Naive thymus-derived CD4-positive, alpha-beta T cell (primary cell): ENCODE results near the gene AK1. TPM values are rescaled to one million over a fixed set of nuclear protein-coding genes. Genes with fewer than 3 reads are reported as not detected.

Experiments
- ATAC-seq: fragments of 150-1000 bp; cut with Tn5 transposase; 2 replicates; pipeline ENCODE4 v1.10.0; 2021; ENCODE audit warnings: mild to moderate bottlenecking, moderate library complexity
- CTCF ChIA-PET: fragments of 350-600 bp; sonication (Branson Sonifier 250); formaldehyde crosslinking; loops from one replicate; lab custom pipeline; 2021; ENCODE audit warnings: antibody characterized with exemption; lab: Charles Lee
- POLR2A ChIA-PET: fragments of 350-600 bp; sonication (Branson Sonifier 250); formaldehyde crosslinking; loops from one replicate; lab custom pipeline; 2021; ENCODE audit warnings: antibody characterized with exemption, inconsistent platforms; lab: Charles Lee
- DNase-seq, 9 donors: peaks; one replicate each; pipeline versions ENCODE4 v3.0.0 to v3.0.0-alpha.2; 2020 to 2022; ENCODE audit warnings: mixed read lengths in 1 of 9
- H3K27ac ChIP-seq: one replicate; pipeline ENCODE4 v1.7.0; 2013; ENCODE audit warnings: mild to moderate bottlenecking, low read depth, low read length, moderate library complexity
- H3K27me3 ChIP-seq, 2 donors: one replicate each; pipeline ENCODE4 v1.7.0; 2013; ENCODE audit warnings: low read length in 2 of 2, mild to moderate bottlenecking in 2 of 2, moderate library complexity in 2 of 2; ENCODE audit not compliant: control insufficient read depth in 2 of 2, insufficient read depth in 2 of 2
- H3K36me3 ChIP-seq, 3 experiments: 1 replicate in 2 of 3; 2 replicates in 1 of 3; pipeline ENCODE4 v1.7.0; 2013; ENCODE audit warnings: low read length in 3 of 3, mild to moderate bottlenecking in 3 of 3, moderate library complexity in 1 of 3; ENCODE audit not compliant: insufficient read depth in 3 of 3, control insufficient read depth in 2 of 3
- H3K4me1 ChIP-seq, 2 donors: one replicate each; pipeline ENCODE4 v1.7.0; 2013; ENCODE audit warnings: low read length in 2 of 2, mild to moderate bottlenecking in 2 of 2, moderate library complexity in 1 of 2; ENCODE audit not compliant: control insufficient read depth in 2 of 2, insufficient read depth in 2 of 2
- H3K4me3 ChIP-seq: 2 replicates; pipeline ENCODE4 v1.7.0; 2013; ENCODE audit warnings: mild to moderate bottlenecking, low read length
- H3K9me3 ChIP-seq, 3 experiments: 1 replicate in 2 of 3; 2 replicates in 1 of 3; pipeline ENCODE4 v1.7.0; 2013; ENCODE audit warnings: low read length in 3 of 3; ENCODE audit not compliant: control insufficient read depth in 2 of 3
- H3K27ac Mint-ChIP-seq, 9 donors: one replicate each; pipeline ENCODE4 v1.8.0; 2020 to 2022; ENCODE audit warnings: mixed read lengths in 9 of 9, mild to moderate bottlenecking in 8 of 9, moderate library complexity in 5 of 9, inconsistent platforms in 2 of 9
- H3K27me3 Mint-ChIP-seq, 5 donors: one replicate each; pipeline ENCODE4 v1.8.0; 2021 to 2022; ENCODE audit warnings: mixed read lengths in 5 of 5, mild to moderate bottlenecking in 1 of 5
- H3K36me3 Mint-ChIP-seq, 5 donors: one replicate each; pipeline ENCODE4 v1.8.0; 2020 to 2022; ENCODE audit warnings: mixed read lengths in 5 of 5, mild to moderate bottlenecking in 3 of 5, inconsistent platforms in 1 of 5
- H3K4me1 Mint-ChIP-seq, 7 donors: one replicate each; pipeline ENCODE4 v1.8.0; 2020 to 2022; ENCODE audit warnings: mixed read lengths in 7 of 7, mild to moderate bottlenecking in 3 of 7, inconsistent platforms in 1 of 7
- H3K4me3 Mint-ChIP-seq, 10 donors: one replicate each; pipeline ENCODE4 v1.8.0; 2020 to 2022; ENCODE audit warnings: mild to moderate bottlenecking in 10 of 10, mixed read lengths in 10 of 10, moderate library complexity in 6 of 10, inconsistent platforms in 2 of 10
- H3K9me3 Mint-ChIP-seq, 11 donors: one replicate each; pipeline ENCODE4 v1.8.0; 2020 to 2022; ENCODE audit warnings: mixed read lengths in 11 of 11, mild to moderate bottlenecking in 4 of 11, inconsistent platforms in 1 of 11, moderate library complexity in 1 of 11
- intact Hi-C, 2 donors: fragments of 100-400 bp; cut with micrococcal nuclease; formaldehyde crosslinking; loops; one replicate each; pipeline ENCODE4 v1.15.1; 2023
- polyA plus RNA-seq, 2 donors: library from polyadenylated mRNA; unstranded; fragments of 300-500 nt; fragmentation: Illumina TruSeq; gene quantifications; one replicate each; pipeline ENCODE4 v1.2.3, GENCODE V29; 2021
- total RNA-seq, 6 experiments: library from RNA in 5 of 6; stranded (reverse) in 5 of 6; gene quantifications; 1 replicate in 5 of 6; 2 replicates in 1 of 6; pipeline ENCODE4 v1.2.3 and lab custom pipeline; 2021 to 2026

The AK1 gene
- total and polyA plus RNA-seq, 7 experiments from 2014 or later, result 0.09 to 64.9 (median 45.1) TPM

DNA sequence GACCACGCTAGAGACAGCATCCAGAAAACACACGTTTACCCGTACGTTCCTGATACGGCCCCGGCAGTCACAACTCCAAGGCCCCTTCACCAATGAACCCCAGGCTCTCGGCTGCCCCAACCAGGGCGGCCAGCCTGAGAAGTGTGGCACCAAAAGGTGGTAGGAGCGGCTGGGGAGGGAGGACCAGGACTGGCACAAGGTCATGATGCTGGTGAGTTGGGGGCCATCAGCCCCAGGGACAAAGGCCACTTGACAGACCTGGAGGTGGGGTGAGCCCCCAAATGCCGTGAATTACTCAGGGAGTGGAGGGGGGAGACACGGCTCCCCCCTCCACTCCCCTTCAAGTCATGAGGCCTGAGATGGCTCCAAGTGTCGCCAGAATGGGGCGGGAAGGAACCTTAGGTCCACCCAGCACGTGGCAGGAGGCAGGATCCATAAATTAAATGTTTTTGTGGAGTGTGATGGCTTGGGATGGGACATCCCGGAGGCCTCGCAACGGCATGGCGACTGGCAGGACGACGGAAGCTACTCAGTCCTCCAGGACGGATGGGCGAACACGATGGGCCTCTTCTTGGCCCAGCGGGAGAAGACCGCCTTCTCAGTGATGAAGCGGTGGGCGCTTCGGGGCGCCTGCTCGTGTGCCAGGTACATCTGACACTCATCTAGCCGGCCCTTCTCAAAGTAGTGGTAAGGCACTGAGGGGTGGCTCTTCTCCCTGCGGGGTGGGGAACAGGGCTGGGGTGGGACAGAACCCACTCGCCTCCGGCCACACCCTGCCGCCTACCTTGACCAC, 30.6 kb upstream of the AK1 start:
- DNase-seq, result no peak
- Mint-ChIP-seq H3K4me3 (peak overlapping the region in 1 of 10 donors; percentile 50), H3K27ac (peak overlapping the region; percentile 69 to 100 (median 99)), H3K27me3 (no peaks in the 10 kb centered on the region), H3K9me3 (no peaks in the 10 kb centered on the region), H3K36me3 (peaks cover 4 to 22% (median 7%) of the 10 kb centered on the region in 5 donors), H3K4me1 (peaks cover 39 to 59% (median 52%) of the 10 kb centered on the region in 7 donors)
- intact Hi-C loops, result loop anchor here (5.0 kb wide), 2 partner anchors 41 to 456 kb away; partner anchors contain the start of genes LRSAM1 (in 1 of the 2) and RPL12 (in 1 of the 2)
- no peak overlapping the region for H3K4me3 ChIP-seq
- ATAC-seq, result no peak
- H3K27me3 ChIP-seq, result no peaks in the 10 kb centered on the region
- H3K9me3 ChIP-seq, result no peaks in the 10 kb centered on the region
- ChIA-PET CTCF (no interaction called here), POLR2A (interaction anchor here (1.0 to 7.4 kb wide), 4 partner anchors 8 to 122 kb away, joined by 3 to 81 read pairs (median 22); partner anchors contain the start of genes CDK9, PIP5KL1 and ST6GALNAC4)
- peaks cover 29 to 41% of the 10 kb centered on the region in 2 donors for H3K4me1 ChIP-seq
- H3K36me3 ChIP-seq, result peaks cover 0 to 46% (median 0%) of the 10 kb centered on the region in 3 experiments
- peak overlapping the region; percentile 95 for H3K27ac ChIP-seq

DNA sequence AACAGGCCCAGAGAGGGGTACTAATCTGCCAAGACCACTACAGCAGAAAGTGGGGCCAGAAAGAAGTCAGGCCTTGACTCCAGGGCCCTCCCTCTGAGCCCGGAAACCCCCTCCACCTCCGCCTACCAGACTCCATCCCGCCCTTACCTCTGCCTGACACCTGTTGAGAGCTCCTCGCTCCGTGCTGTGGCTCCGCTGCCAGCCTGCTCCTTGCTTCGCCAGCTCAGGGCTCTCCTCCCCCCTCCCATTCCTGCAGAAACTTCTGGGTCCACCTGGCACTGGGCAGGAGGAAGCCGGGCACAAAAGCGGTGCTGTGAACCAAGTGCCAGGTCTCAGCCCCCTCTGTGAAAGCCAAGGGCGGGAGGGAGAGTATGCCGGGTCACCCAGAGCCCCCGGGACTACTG, 28.3 kb upstream of the AK1 start:
- Mint-ChIP-seq H3K27me3 (no peaks in the 10 kb centered on the region), H3K4me3 (peak overlapping the region; percentile 86 to 98 (median 94)), H3K27ac (peak overlapping the region; percentile 96 to 100 (median 99)), H3K4me1 (peaks cover 38 to 65% (median 50%) of the 10 kb centered on the region in 7 donors), H3K9me3 (no peaks in the 10 kb centered on the region), H3K36me3 (peaks cover 1 to 13% (median 3%) of the 10 kb centered on the region in 5 donors)
- ChIA-PET CTCF (interaction anchor here (0.6 to 2.3 kb wide), 6 partner anchors 11 to 1210 kb away, joined by 3 to 12 read pairs (median 4); partner anchors contain the start of genes ST6GALNAC4 and TOR2A), POLR2A (interaction anchor here (0.6 to 7.4 kb wide), 26 partner anchors 9 to 355 kb away, joined by 3 to 81 read pairs (median 4); partner anchors contain the start of genes CDK9, DPM2, ENG and NAIF1)
- Histone ChIP-seq H3K27me3 (no peaks in the 10 kb centered on the region), H3K27ac (peak overlapping the region; percentile 95), H3K9me3 (no peaks in the 10 kb centered on the region), H3K36me3 (peaks cover 0 to 26% (median 0%) of the 10 kb centered on the region in 3 experiments), H3K4me1 (peaks cover 30 to 43% of the 10 kb centered on the region in 2 donors), H3K4me3 (peak overlapping the region; percentile 72)
- ATAC-seq (peak; percentile 80), DNase-seq (peak in 8 of 9 donors; percentile 61 to 87 (median 72))
- intact Hi-C loops, result loop anchor here (1.0 to 5.0 kb wide), 8 partner anchors 12 to 453 kb away; partner anchors contain the start of genes ST6GALNAC4 (in 2 of the 2), FPGS (in 1 of the 2), LRSAM1 (in 1 of the 2) and RPL12 (in 1 of the 2)

DNA sequence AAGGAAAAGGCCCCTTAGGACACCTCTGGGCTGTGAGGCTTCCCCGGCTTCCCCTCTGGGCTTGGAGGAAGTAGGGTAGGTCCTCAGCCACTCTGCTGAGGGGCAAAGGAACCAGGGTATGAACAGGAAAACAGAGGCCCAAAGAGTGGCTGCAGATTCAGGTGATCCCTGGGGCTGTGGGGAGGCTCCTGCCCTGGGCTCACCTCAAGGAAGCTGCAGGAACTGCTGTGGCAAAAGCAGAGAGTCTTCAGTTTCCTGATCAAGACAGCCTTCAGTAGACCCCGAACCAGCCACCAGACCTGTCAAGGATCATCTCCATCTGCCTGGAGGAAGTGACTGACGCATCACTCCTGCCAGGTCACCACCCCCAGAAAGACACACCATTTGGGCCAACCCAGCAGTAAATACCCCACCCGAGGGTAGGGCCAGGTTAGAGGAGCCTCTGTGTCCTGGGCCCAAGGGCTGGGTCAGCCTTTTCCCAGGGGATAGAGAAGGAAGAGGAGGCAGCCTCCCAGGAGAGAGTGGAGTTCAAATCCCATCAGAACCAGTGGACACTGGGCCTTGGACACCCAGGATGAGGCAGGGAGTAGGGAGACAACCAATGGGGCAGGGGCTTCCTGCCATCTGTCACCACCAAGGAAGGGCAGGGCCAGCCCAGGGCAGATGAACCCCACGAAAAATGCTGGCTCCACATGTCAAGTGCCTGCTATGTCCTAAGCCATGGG, 27.7 kb upstream of the AK1 start:
- Histone ChIP-seq H3K36me3 (peaks cover 0 to 20% (median 0%) of the 10 kb centered on the region in 3 experiments), H3K4me1 (peaks cover 30 to 43% of the 10 kb centered on the region in 2 donors), H3K27me3 (no peaks in the 10 kb centered on the region), H3K9me3 (no peaks in the 10 kb centered on the region), H3K4me3 (peak overlapping the region; percentile 72), H3K27ac (peak overlapping the region; percentile 95)
- Mint-ChIP-seq H3K27me3 (no peaks in the 10 kb centered on the region), H3K36me3 (peaks cover 0 to 11% (median 0%) of the 10 kb centered on the region in 5 donors), H3K4me1 (peaks cover 36 to 63% (median 47%) of the 10 kb centered on the region in 7 donors), H3K9me3 (no peaks in the 10 kb centered on the region), H3K27ac (peak overlapping the region; percentile 96 to 100 (median 99)), H3K4me3 (peak overlapping the region; percentile 86 to 98 (median 94))
- ATAC-seq, result peak; percentile 57
- CTCF ChIA-PET, result interaction anchor here (1.1 to 2.3 kb wide), 3 partner anchors 11 to 170 kb away, joined by 3 to 12 read pairs (median 10); partner anchors contain the start of genes ST6GALNAC4 and TOR2A
- POLR2A ChIA-PET, result interaction anchor here (0.7 to 7.4 kb wide), 19 partner anchors 9 to 297 kb away, joined by 3 to 81 read pairs (median 4); partner anchors contain the start of genes CDK9, PTRH1, SH2D3C and ST6GALNAC4
- intact Hi-C loops, result loop anchor here (1.0 to 5.0 kb wide), 4 partner anchors 12 to 453 kb away; partner anchors contain the start of genes LRSAM1 (in 1 of the 2), RPL12 (in 1 of the 2) and ST6GALNAC4 (in 1 of the 2)
- DNase-seq, result peak in 8 of 9 donors; percentile 37 to 74 (median 55)

DNA sequence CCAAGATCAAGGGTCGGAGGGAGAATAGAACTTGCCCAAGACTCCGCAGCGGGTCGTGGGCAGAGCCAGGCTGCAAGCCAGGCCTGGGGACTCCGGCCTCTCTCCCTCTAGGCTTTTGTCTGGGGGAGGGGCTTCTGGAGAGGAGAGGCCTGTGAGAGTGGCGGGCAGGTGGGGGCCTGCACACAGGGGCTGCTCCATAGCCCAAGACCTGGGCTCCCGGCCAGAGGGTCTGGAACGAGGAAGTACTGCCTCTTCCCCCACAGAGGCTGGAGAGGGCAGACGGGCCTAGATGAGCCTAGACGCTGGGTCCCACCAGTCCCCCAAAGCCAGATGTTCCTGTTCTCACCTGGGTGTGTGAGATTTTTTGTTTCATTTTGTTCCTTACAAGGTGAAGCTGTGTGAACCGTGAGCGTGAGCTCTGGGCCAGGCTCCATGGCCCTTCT, 27.1 kb upstream of the AK1 start:
- Histone ChIP-seq H3K9me3 (no peaks in the 10 kb centered on the region), H3K4me1 (peaks cover 35 to 49% of the 10 kb centered on the region in 2 donors), H3K4me3 (peak overlapping the region; percentile 72), H3K36me3 (peaks cover 0 to 14% (median 0%) of the 10 kb centered on the region in 3 experiments), H3K27me3 (no peaks in the 10 kb centered on the region), H3K27ac (peak overlapping the region; percentile 95)
- Mint-ChIP-seq H3K27me3 (no peaks in the 10 kb centered on the region), H3K9me3 (no peaks in the 10 kb centered on the region), H3K4me3 (peak overlapping the region; percentile 86 to 98 (median 94)), H3K4me1 (peaks cover 38 to 68% (median 52%) of the 10 kb centered on the region in 7 donors), H3K36me3 (peaks cover 0 to 11% (median 0%) of the 10 kb centered on the region in 5 donors), H3K27ac (peak overlapping the region; percentile 96 to 100 (median 99))
- ChIA-PET CTCF (interaction anchor here (1.0 kb wide), 1 partner anchor 139 kb away, joined by 3 read pairs; no protein-coding TSS in a partner anchor), POLR2A (interaction anchor here (0.6 to 7.4 kb wide), 10 partner anchors 8 to 1985 kb away, joined by 3 to 81 read pairs (median 3); partner anchors contain the start of genes CDK9, SH2D3C and ST6GALNAC4)
- ATAC-seq, result peak; percentile 2
- peak in 1 of 9 donors; percentile 29 for DNase-seq
- intact Hi-C loops, result loop anchor here (1.0 to 5.0 kb wide), 4 partner anchors 13 to 452 kb away; partner anchors contain the start of genes LRSAM1 (in 1 of the 2), RPL12 (in 1 of the 2) and ST6GALNAC4 (in 1 of the 2)

DNA sequence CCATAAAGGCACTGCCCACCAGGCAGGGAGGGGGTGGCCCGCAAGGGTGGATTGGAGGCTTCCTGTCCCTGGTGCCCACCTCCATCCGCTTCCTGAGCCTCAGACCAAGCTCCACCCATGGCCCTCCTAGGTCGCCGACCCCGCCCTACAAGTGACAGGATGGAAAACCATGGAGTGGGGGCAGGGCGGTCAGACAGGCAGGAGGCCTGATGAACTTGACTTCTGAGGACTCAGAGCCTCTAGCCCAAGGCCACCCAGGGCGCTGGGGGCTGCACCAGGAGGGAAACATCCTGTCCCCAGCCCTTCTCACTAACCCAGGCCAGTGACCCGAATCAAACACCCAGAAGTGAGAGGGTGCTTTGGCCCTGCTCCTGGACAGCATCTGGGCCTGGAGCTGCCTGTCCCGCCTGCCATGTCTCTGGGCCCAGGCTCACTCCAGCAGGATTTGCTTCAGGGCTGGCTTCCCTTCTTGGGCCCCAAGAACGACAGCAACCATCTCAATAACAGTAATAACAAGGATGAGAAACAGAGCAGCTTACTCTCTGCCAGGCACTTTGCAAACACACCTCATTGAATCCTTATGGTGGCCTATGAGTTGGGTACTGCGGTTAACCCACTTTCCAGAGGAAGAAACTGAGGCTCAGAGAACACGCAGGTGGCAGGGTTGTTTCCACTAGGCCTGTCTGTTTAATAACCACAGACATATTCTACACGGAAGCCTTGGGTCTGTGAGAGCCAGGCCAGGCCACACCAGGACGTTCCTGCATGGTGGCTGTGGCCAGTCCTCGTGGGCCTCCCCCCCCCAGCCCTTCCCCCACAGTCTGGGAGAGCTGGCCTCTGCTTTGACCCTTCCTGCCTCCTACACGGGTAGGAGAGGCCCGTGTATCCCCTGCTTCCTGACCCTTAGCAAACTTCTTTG, 26.3 kb upstream of the AK1 start:
- peak overlapping the region; percentile 72 for H3K4me3 ChIP-seq
- peaks cover 0 to 12% (median 0%) of the 10 kb centered on the region in 3 experiments for H3K36me3 ChIP-seq
- no peaks in the 10 kb centered on the region for H3K9me3 ChIP-seq
- intact Hi-C loops, result no loop called here
- no peaks in the 10 kb centered on the region for H3K9me3 Mint-ChIP-seq
- DNase-seq (peak in 6 of 9 donors; percentile 27 to 87 (median 52)), ATAC-seq (no peak)
- H3K27ac ChIP-seq, result peak overlapping the region; percentile 95
- H3K36me3 Mint-ChIP-seq, result peaks cover 0 to 11% (median 0%) of the 10 kb centered on the region in 5 donors
- peak overlapping the region; percentile 86 to 98 (median 94) for H3K4me3 Mint-ChIP-seq
- H3K27me3 ChIP-seq, result no peaks in the 10 kb centered on the region
- H3K27me3 Mint-ChIP-seq, result no peaks in the 10 kb centered on the region
- H3K27ac Mint-ChIP-seq, result peak overlapping the region; percentile 96 to 100 (median 99)
- POLR2A ChIA-PET, result interaction anchor here (0.6 to 7.4 kb wide), 12 partner anchors 8 to 1986 kb away, joined by 3 to 81 read pairs (median 4); partner anchors contain the start of genes CDK9, SH2D3C, ST6GALNAC4 and TTC16
- H3K4me1 ChIP-seq, result peaks cover 35 to 49% of the 10 kb centered on the region in 2 donors
- CTCF ChIA-PET, result interaction anchor here (0.6 to 1.1 kb wide), 3 partner anchors 117 to 295 kb away, joined by 3 read pairs; no protein-coding TSS in a partner anchor
- peaks cover 38 to 68% (median 52%) of the 10 kb centered on the region in 7 donors for H3K4me1 Mint-ChIP-seq
